ENCODE results near the gene UCP1. TPM values are rescaled to one million over a fixed set of nuclear protein-coding genes. Genes with fewer than 3 reads are reported as not detected.

The UCP1 gene
- total RNA-seq, 2 experiments from 2014 or later, result not detected

DNA sequence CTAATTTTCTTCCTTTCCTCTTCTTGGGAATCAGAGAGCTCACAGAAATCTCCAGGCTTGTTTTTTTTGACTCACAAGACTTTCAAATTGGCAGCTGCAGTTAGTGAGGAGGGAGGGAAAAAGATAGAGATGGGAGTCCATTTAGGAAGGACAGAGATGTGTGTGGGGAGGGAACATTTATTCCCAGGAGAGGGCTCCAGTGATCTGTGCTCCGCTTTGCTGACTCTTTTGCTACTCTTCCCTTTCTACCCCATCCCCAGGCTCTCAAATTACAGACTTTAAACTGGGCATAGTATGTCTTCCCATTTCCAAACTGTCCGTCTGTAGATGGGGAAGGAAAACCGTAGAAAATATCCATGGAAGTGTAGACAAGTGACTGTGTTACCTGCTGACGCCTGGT, 39.1 kb upstream of the UCP1 start:
- Histone ChIP-seq H3K4me3 (ENCODE audit: low read length) (no peak overlapping the region), H3K9me3 (ENCODE audit: control insufficient read depth in 1 of 2, insufficient read depth in 1 of 2, low read length in 2 of 2) (no peaks in the 10 kb centered on the region), H3K4me1 (ENCODE audit: insufficient read depth, low read length) (no peaks in the 10 kb centered on the region), H3K27ac (ENCODE audit: low read depth in 1 of 2, low read length in 2 of 2) (no peak overlapping the region), H3K36me3 (ENCODE audit: insufficient read depth, low read length) (no peaks in the 10 kb centered on the region), H3K27me3 (ENCODE audit: control insufficient read depth in 1 of 2, insufficient read depth in 2 of 2, low read length in 2 of 2) (peaks cover 0 to 3% of the 10 kb centered on the region in 2 experiments)
- Mint-ChIP-seq H3K4me1 (ENCODE audit: low read depth) (no peaks in the 10 kb centered on the region), H3K27ac (no peak overlapping the region), H3K9me3 (no peaks in the 10 kb centered on the region), H3K36me3 (ENCODE audit: low read depth) (no peaks in the 10 kb centered on the region), H3K27me3 (peaks cover 8% of the 10 kb centered on the region), H3K4me3 (no peak overlapping the region)
- ChIA-PET CTCF (no interaction called here), POLR2A (no interaction called here)
- DNase-seq, result no peak
- ATAC-seq (ENCODE audit: poor library complexity), result no peak
- intact Hi-C loops (cut with DNase I, micrococcal nuclease), result loop anchor here in 1 of 2 experiments (2.0 kb wide), 1 partner anchor 247 kb away; no protein-coding TSS in a partner anchor
- TF ChIP-seq, protein P1, sequence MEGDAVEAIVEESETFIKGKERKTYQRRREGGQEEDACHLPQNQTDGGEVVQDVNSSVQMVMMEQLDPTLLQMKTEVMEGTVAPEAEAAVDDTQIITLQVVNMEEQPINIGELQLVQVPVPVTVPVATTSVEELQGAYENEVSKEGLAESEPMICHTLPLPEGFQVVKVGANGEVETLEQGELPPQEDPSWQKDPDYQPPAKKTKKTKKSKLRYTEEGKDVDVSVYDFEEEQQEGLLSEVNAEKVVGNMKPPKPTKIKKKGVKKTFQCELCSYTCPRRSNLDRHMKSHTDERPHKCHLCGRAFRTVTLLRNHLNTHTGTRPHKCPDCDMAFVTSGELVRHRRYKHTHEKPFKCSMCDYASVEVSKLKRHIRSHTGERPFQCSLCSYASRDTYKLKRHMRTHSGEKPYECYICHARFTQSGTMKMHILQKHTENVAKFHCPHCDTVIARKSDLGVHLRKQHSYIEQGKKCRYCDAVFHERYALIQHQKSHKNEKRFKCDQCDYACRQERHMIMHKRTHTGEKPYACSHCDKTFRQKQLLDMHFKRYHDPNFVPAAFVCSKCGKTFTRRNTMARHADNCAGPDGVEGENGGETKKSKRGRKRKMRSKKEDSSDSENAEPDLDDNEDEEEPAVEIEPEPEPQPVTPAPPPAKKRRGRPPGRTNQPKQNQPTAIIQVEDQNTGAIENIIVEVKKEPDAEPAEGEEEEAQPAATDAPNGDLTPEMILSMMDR (IDR thresholded peaks at IDR 0.05), result no peak

DNA sequence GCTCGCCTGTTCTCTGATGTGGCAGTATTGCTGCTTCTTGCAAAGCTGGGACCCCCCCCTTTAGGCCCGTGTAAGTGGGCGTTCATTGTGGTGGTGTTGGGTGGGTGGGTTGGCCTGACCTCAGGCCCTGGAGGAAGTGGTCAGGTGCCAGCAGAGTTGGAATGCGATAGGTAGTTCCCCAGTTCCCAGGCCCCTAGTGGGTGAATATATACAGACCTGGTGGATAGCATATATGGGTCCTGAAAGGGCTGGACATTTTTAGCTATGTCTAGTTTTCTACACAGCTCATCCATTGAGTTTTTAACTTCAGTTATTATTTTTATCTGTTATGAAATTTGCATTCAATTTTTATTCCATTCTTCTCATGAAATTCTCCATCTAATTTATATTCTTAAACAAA, 35.8 kb upstream of the UCP1 start:
- no peaks in the 10 kb centered on the region for H3K9me3 ChIP-seq (ENCODE audit: control insufficient read depth in 1 of 2, insufficient read depth in 1 of 2, low read length in 2 of 2)
- intact Hi-C loops (cut with DNase I, micrococcal nuclease), result no loop called here
- H3K36me3 ChIP-seq (ENCODE audit: insufficient read depth, low read length), result no peaks in the 10 kb centered on the region
- no peaks in the 10 kb centered on the region for H3K4me1 ChIP-seq (ENCODE audit: insufficient read depth, low read length)
- H3K4me1 Mint-ChIP-seq (ENCODE audit: low read depth), result no peaks in the 10 kb centered on the region
- CTCF ChIA-PET, result no interaction called here
- H3K27me3 Mint-ChIP-seq, result peaks cover 12% of the 10 kb centered on the region
- H3K27me3 ChIP-seq (ENCODE audit: control insufficient read depth in 1 of 2, insufficient read depth in 2 of 2, low read length in 2 of 2), result peaks cover 0 to 3% of the 10 kb centered on the region in 2 experiments
- no peak for ATAC-seq (ENCODE audit: poor library complexity)
- H3K27ac ChIP-seq (ENCODE audit: low read depth in 1 of 2, low read length in 2 of 2), result no peak overlapping the region
- no peak overlapping the region for H3K4me3 ChIP-seq (ENCODE audit: low read length)
- H3K4me3 Mint-ChIP-seq, result no peak overlapping the region
- H3K36me3 Mint-ChIP-seq (ENCODE audit: low read depth), result no peaks in the 10 kb centered on the region
- H3K9me3 Mint-ChIP-seq, result no peaks in the 10 kb centered on the region
- no peak overlapping the region for H3K27ac Mint-ChIP-seq
- POLR2A ChIA-PET, result no interaction called here
- no peak for DNase-seq
- TF ChIP-seq, protein P1 (IDR thresholded peaks at IDR 0.05), result no peak

DNA sequence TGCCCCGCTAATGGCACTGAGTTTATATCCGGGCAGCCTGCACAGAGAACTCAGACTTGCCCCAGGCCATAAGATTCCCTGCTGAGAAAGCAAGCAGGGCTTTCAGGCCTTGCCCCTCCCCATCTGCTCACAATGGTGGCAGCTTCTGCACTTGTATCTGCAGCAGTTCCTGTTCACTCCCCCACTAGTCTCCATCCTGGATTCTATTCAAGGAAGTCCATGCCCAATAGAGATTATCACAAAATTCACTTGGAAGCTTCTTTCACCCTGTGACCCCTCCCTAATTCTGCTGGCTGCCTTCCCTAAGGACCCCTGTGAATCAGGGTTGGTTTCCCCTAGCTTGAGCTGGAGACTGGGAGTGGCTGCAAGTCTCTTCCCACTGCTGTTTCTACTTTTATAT, 34.5 kb upstream of the UCP1 start:
- H3K4me1 ChIP-seq (ENCODE audit: insufficient read depth, low read length), result no peaks in the 10 kb centered on the region
- H3K27ac Mint-ChIP-seq, result no peak overlapping the region
- ATAC-seq (ENCODE audit: poor library complexity) (no peak), DNase-seq (no peak)
- peaks cover 0 to 3% of the 10 kb centered on the region in 2 experiments for H3K27me3 ChIP-seq (ENCODE audit: control insufficient read depth in 1 of 2, insufficient read depth in 2 of 2, low read length in 2 of 2)
- H3K4me3 Mint-ChIP-seq, result no peak overlapping the region
- intact Hi-C loops (cut with DNase I, micrococcal nuclease), result no loop called here
- no peak overlapping the region for H3K27ac ChIP-seq (ENCODE audit: low read depth in 1 of 2, low read length in 2 of 2)
- no peak overlapping the region for H3K4me3 ChIP-seq (ENCODE audit: low read length)
- no peaks in the 10 kb centered on the region for H3K9me3 ChIP-seq (ENCODE audit: control insufficient read depth in 1 of 2, insufficient read depth in 1 of 2, low read length in 2 of 2)
- H3K36me3 ChIP-seq (ENCODE audit: insufficient read depth, low read length), result no peaks in the 10 kb centered on the region
- H3K4me1 Mint-ChIP-seq (ENCODE audit: low read depth), result no peaks in the 10 kb centered on the region
- TF ChIP-seq, protein P1 (IDR thresholded peaks at IDR 0.05), result no peak
- H3K9me3 Mint-ChIP-seq, result no peaks in the 10 kb centered on the region
- peaks cover 12% of the 10 kb centered on the region for H3K27me3 Mint-ChIP-seq
- H3K36me3 Mint-ChIP-seq (ENCODE audit: low read depth), result no peaks in the 10 kb centered on the region
- CTCF ChIA-PET, result no interaction called here
- POLR2A ChIA-PET, result no interaction called here

Measured in CD4-positive, alpha-beta T cell (primary cell).